Smooth muscle cell (in vitro differentiated cells): ENCODE data around the gene ZNF282. TPM values are rescaled to one million over a fixed set of nuclear protein-coding genes. Genes with fewer than 3 reads are reported as not detected.

Experiments
- DNase-seq: peaks from one replicate; lab custom pipeline; 2025; ENCODE audit not compliant: unreplicated experiment; lab: John Stamatoyannopoulos, UW
- H2AFZ ChIP-seq: fragments of 200-600 bp; sonication (generic); 2 replicates; pipeline ENCODE4 v1.6.0; 2016; ENCODE audit warnings: antibody characterized with exemption, low read depth, mild to moderate bottlenecking
- H3F3A ChIP-seq: fragments of 200-600 bp; sonication (generic); 2 replicates; pipeline ENCODE4 v1.6.0; 2017; ENCODE audit warnings: antibody characterized with exemption, low read depth
- H3K27ac ChIP-seq: fragments of 200-600 bp; sonication (generic); 2 replicates; pipeline ENCODE4 v1.5.1; 2016; ENCODE audit warnings: low read depth, mild to moderate bottlenecking
- H3K27me3 ChIP-seq: fragments of 200-600 bp; sonication (generic); 2 replicates; pipeline ENCODE4 v1.6.1; 2016; ENCODE audit warnings: low read depth, mild to moderate bottlenecking
- H3K36me3 ChIP-seq: fragments of 200-600 bp; sonication (generic); 2 replicates; pipeline ENCODE4 v1.5.1; 2016; ENCODE audit warnings: low read depth
- H3K4me1 ChIP-seq: fragments of 200-600 bp; sonication (generic); 2 replicates; pipeline ENCODE4 v1.5.1; 2016; ENCODE audit warnings: low read depth
- H3K4me2 ChIP-seq: fragments of 200-600 bp; sonication (generic); 2 replicates; pipeline ENCODE4 v1.6.0; 2016; ENCODE audit warnings: mild to moderate bottlenecking
- H3K4me3 ChIP-seq: fragments of 200-600 bp; sonication (generic); 2 replicates; pipeline ENCODE4 v1.5.1; 2016; ENCODE audit warnings: mild to moderate bottlenecking
- H3K79me2 ChIP-seq: fragments of 200-600 bp; sonication (generic); 2 replicates; pipeline ENCODE4 v1.6.0; 2016; ENCODE audit warnings: low read depth, mild to moderate bottlenecking
- H3K9ac ChIP-seq: fragments of 200-600 bp; sonication (generic); 2 replicates; pipeline ENCODE4 v1.6.0; 2016; ENCODE audit warnings: low read depth
- H3K9me3 ChIP-seq: fragments of 200-600 bp; sonication (generic); replicated peaks from 2 replicates; pipeline ENCODE4 v1.5.1; 2016; ENCODE audit warnings: low read depth
- H4K20me1 ChIP-seq: fragments of 200-600 bp; sonication (generic); 2 replicates; pipeline ENCODE4 v1.6.0; 2016; ENCODE audit warnings: low read depth
- CTCF ChIP-seq: fragments of 200-600 bp; sonication (generic); IDR thresholded peaks from 2 replicates; pipeline ENCODE4 v1.5.1; 2017; ENCODE audit warnings: borderline replicate concordance, mild to moderate bottlenecking, antibody characterized with exemption; ENCODE audit not compliant: insufficient read depth, poor library complexity, severe bottlenecking
- WGBS: methylation state at CpG from one replicate; pipeline ENCODE4 v1.1.7; 2016; ENCODE audit warnings: low lambda C conversion rate; 5-methylcytosine and 5-hydroxymethylcytosine counted together
- polyA plus RNA-seq: library from polyadenylated mRNA; unstranded; fragments of >200 nt; fragmentation: Nextera tagmentation; extraction: Ambion mirVana; gene quantifications from 2 replicates; pipeline ENCODE4 v1.2.1, GENCODE V29; 2016
- total RNA-seq: library from RNA; depleted of rRNA; stranded (reverse); fragments of >200 nt; gene quantifications from 2 replicates; pipeline ENCODE4 v1.2.3, GENCODE V29; 2014

The ZNF282 gene
- total and polyA plus RNA-seq, 2 experiments from 2014 or later = 5.0 to 8.9 TPM

GRCh38 chr7:149226840-149227494 lies 31.6 kb downstream of the ZNF282 start:
- no peak overlapping the region for H2AFZ ChIP-seq
- no peaks in the 10 kb centered on the region for H3K79me2 ChIP-seq
- H3K27ac ChIP-seq = no peak overlapping the region
- no peak overlapping the region for H3K4me2 ChIP-seq
- TF ChIP-seq CTCF = no peak
- H3K4me3 ChIP-seq = no peak overlapping the region
- H3K27me3 ChIP-seq = no peaks in the 10 kb centered on the region
- H3K36me3 ChIP-seq = no peaks in the 10 kb centered on the region
- DNase-seq = no peak
- no peak overlapping the region for H3K9ac ChIP-seq
- no peaks in the 10 kb centered on the region for H4K20me1 ChIP-seq
- 85% methylated on average over 6 of the region's 6 CpGs for WGBS
- no peaks in the 10 kb centered on the region for H3K4me1 ChIP-seq
- peaks cover 5% of the 10 kb centered on the region for H3F3A ChIP-seq
- H3K9me3 ChIP-seq = no peaks in the 10 kb centered on the region

- Histone ChIP-seq H3K4me3 (no peak overlapping the region), H3K4me1 (no peaks in the 10 kb centered on the region), H3K27ac (no peak overlapping the region), H4K20me1 (no peaks in the 10 kb centered on the region), H3F3A (peaks cover 5% of the 10 kb centered on the region), H3K79me2 (no peaks in the 10 kb centered on the region), H3K36me3 (no peaks in the 10 kb centered on the region), H3K9me3 (no peaks in the 10 kb centered on the region), H3K4me2 (no peak overlapping the region), H3K9ac (no peak overlapping the region), H3K27me3 (no peaks in the 10 kb centered on the region), H2AFZ (no peak overlapping the region)
- 79% methylated on average over 7 of the region's 7 CpGs for whole genome bisulfite sequencing
- DNase-seq = no peak
- no peak for TF ChIP-seq CTCF
Measured at GRCh38 chr7:149228831-149229471, 33.6 kb downstream of the ZNF282 start.

GRCh38 chr7:149229526-149229925 lies 34.2 kb downstream of the ZNF282 start:
- Histone ChIP-seq H3K9me3 (no peaks in the 10 kb centered on the region), H3K27me3 (no peaks in the 10 kb centered on the region), H4K20me1 (no peaks in the 10 kb centered on the region), H3K4me2 (no peak overlapping the region), H3K36me3 (no peaks in the 10 kb centered on the region), H3K9ac (no peak overlapping the region), H3K27ac (no peak overlapping the region), H3K4me3 (no peak overlapping the region), H3K79me2 (no peaks in the 10 kb centered on the region), H2AFZ (no peak overlapping the region), H3F3A (peaks cover 5% of the 10 kb centered on the region), H3K4me1 (no peaks in the 10 kb centered on the region)
- 77% methylated on average over 6 of the region's 6 CpGs for WGBS
- TF ChIP-seq CTCF = no peak
- no peak for DNase-seq
